Liver (tissue), 9 donors: ENCODE data around the gene PPARD. TPM values are rescaled to one million over a fixed set of nuclear protein-coding genes. Genes with fewer than 3 reads are reported as not detected.
A peak's percentile ranks its signal among the peaks of the same experiment; 100 is the strongest.

Experiments
- DNase-seq: peaks from one replicate; pipeline ENCODE4 v3.0.0-alpha.2; 2017; ENCODE audit warnings: low spot score
- H3K27ac ChIP-seq, 2 donors: one replicate each; pipeline ENCODE4 v1.7.0; 2013; ENCODE audit warnings: inconsistent platforms in 2 of 2, low read length in 2 of 2, control low read depth in 1 of 2, low read depth in 1 of 2, mild to moderate bottlenecking in 1 of 2
- H3K27me3 ChIP-seq, 4 donors: one replicate each; pipeline versions ENCODE4 v1.6.1 to v1.7.0; 2013; ENCODE audit warnings: low read length in 3 of 4, inconsistent platforms in 1 of 4, mild to moderate bottlenecking in 1 of 4, moderate library complexity in 1 of 4; ENCODE audit not compliant: control insufficient read depth in 4 of 4, insufficient read depth in 4 of 4
- H3K36me3 ChIP-seq, 4 donors: one replicate each; pipeline versions ENCODE4 v1.6.1 to v1.7.0; 2013; ENCODE audit warnings: low read length in 3 of 4, mild to moderate bottlenecking in 3 of 4, low read depth in 1 of 4, moderate library complexity in 1 of 4; ENCODE audit not compliant: control insufficient read depth in 4 of 4, insufficient read depth in 3 of 4
- H3K4me1 ChIP-seq, 4 donors: one replicate each; pipeline versions ENCODE4 v1.6.1 to v1.7.0; 2013; ENCODE audit warnings: low read length in 3 of 4, mild to moderate bottlenecking in 3 of 4, moderate library complexity in 1 of 4; ENCODE audit not compliant: control insufficient read depth in 4 of 4, insufficient read depth in 4 of 4
- H3K4me3 ChIP-seq, 3 donors: one replicate each; pipeline versions ENCODE4 v1.6.1 to v1.7.0; 2013; ENCODE audit warnings: low read length in 3 of 3, control low read depth in 1 of 3, low read depth in 1 of 3, mild to moderate bottlenecking in 1 of 3
- H3K9ac ChIP-seq, 2 donors: one replicate each; pipeline ENCODE4 v1.7.0; 2013; ENCODE audit warnings: low read length in 2 of 2, mild to moderate bottlenecking in 2 of 2, moderate library complexity in 2 of 2, control low read depth in 1 of 2, low read depth in 1 of 2
- H3K9me3 ChIP-seq, 4 donors: one replicate each; pipeline versions ENCODE4 v1.6.1 to v1.7.0; 2013; ENCODE audit warnings: low read length in 3 of 4; ENCODE audit not compliant: control insufficient read depth in 4 of 4
- EGR1 ChIP-seq, 2 donors: IDR thresholded peaks; 2 replicates each; pipeline ENCODE4 v1.6.1; 2016 to 2018; ENCODE audit warnings: antibody characterized with exemption in 2 of 2, low read depth in 2 of 2
- FOXA1 ChIP-seq: IDR thresholded peaks from 2 replicates; pipeline ENCODE4 v1.6.1; 2016; ENCODE audit warnings: antibody characterized with exemption
- FOXA2 ChIP-seq: IDR thresholded peaks from 2 replicates; pipeline ENCODE4 v1.6.1; 2016; ENCODE audit warnings: antibody characterized with exemption
- GABPA ChIP-seq, 2 donors: IDR thresholded peaks in 1 of 2; conservative IDR thresholded peaks in 1 of 2; 2 replicates each; pipeline ENCODE4 v1.6.1; 2016; ENCODE audit warnings: antibody characterized with exemption in 2 of 2, mild to moderate bottlenecking in 1 of 2, moderate library complexity in 1 of 2
- HNF4A ChIP-seq, 2 donors: conservative IDR thresholded peaks; 2 replicates each; pipeline ENCODE4 v1.6.1; 2016; ENCODE audit warnings: antibody characterized with exemption in 2 of 2, mild to moderate bottlenecking in 2 of 2
- HNF4G ChIP-seq: IDR thresholded peaks from 2 replicates; pipeline ENCODE4 v1.6.1; 2016; ENCODE audit warnings: antibody characterized with exemption
- JUND ChIP-seq, 2 donors: IDR thresholded peaks; 2 replicates each; pipeline ENCODE4 v1.6.1; 2016; ENCODE audit warnings: antibody characterized with exemption in 2 of 2
- NR2F2 ChIP-seq: IDR thresholded peaks from 2 replicates; pipeline ENCODE4 v1.6.1; 2016; ENCODE audit warnings: antibody characterized with exemption
- RAD21 ChIP-seq, 2 donors: IDR thresholded peaks; 2 replicates each; pipeline ENCODE4 v1.6.1; 2016; ENCODE audit warnings: antibody characterized with exemption in 2 of 2, mild to moderate bottlenecking in 2 of 2
- RXRA ChIP-seq, 2 donors: IDR thresholded peaks; 2 replicates each; pipeline ENCODE4 v1.6.1; 2017 to 2018; ENCODE audit warnings: antibody characterized with exemption in 2 of 2, mild to moderate bottlenecking in 1 of 2
- SP1 ChIP-seq: IDR thresholded peaks from 2 replicates; pipeline ENCODE4 v1.6.1; 2018; ENCODE audit warnings: antibody characterized with exemption, mild to moderate bottlenecking
- TAF1 ChIP-seq: conservative IDR thresholded peaks from 2 replicates; pipeline ENCODE4 v1.6.1; 2016; ENCODE audit warnings: antibody characterized with exemption, mild to moderate bottlenecking
- YY1 ChIP-seq: IDR thresholded peaks from 2 replicates; pipeline ENCODE4 v1.6.1; 2016; ENCODE audit warnings: antibody characterized with exemption, mild to moderate bottlenecking
- WGBS: extraction: QIAGEN DNeasy Blood & Tissue Kit; methylation state at CpG from one replicate; pipeline ENCODE4 v1.1.7; 2013; 5-methylcytosine and 5-hydroxymethylcytosine counted together
- polyA plus RNA-seq, 2 donors: library from polyadenylated mRNA; stranded (reverse) in 1 of 2; unstranded in 1 of 2; fragments of 200-250 nt in 1 of 2; fragments of >200 nt in 1 of 2; fragmentation: Nextera tagmentation in 1 of 2; extraction: Ambion mirVana in 1 of 2; gene quantifications; one replicate each; pipeline versions ENCODE4 v1.2.1 to v1.2.3, GENCODE V29; 2013 to 2015
- total RNA-seq, 2 donors: library from RNA; depleted of rRNA; stranded (reverse); fragments of >200 nt; gene quantifications; one replicate each; pipeline ENCODE4 v1.2.3, GENCODE V29; 2014
- TF ChIP-seq, protein P1 (sequence below): IDR thresholded peaks from 2 replicates; pipeline ENCODE4 v1.6.1; 2016; ENCODE audit warnings: antibody characterized with exemption
- TF ChIP-seq, protein P2 (sequence below): IDR thresholded peaks from 2 replicates; pipeline ENCODE4 v1.6.1; 2016; ENCODE audit warnings: antibody characterized with exemption
- TF ChIP-seq, protein P3 (sequence below): fragments of 150-350 bp; IDR thresholded peaks from 2 replicates; pipeline ENCODE4 v1.5.1; 2017; ENCODE audit warnings: improper control_type of control experiment, low read depth, low read length; ENCODE audit not compliant: missing input control
- TF ChIP-seq, protein P4 (sequence below): IDR thresholded peaks from 2 replicates; pipeline ENCODE4 v1.6.1; 2016; ENCODE audit warnings: antibody characterized with exemption
- donor health status: healthy.
- donor health status: healthy.
- donor health status: healthy.
- donor health status: healthy.
- donor health status: healthy.

PPARD gene
- total and polyA plus RNA-seq, 4 donors: 2.1 to 7.8 (median 5.1) TPM

DNA sequence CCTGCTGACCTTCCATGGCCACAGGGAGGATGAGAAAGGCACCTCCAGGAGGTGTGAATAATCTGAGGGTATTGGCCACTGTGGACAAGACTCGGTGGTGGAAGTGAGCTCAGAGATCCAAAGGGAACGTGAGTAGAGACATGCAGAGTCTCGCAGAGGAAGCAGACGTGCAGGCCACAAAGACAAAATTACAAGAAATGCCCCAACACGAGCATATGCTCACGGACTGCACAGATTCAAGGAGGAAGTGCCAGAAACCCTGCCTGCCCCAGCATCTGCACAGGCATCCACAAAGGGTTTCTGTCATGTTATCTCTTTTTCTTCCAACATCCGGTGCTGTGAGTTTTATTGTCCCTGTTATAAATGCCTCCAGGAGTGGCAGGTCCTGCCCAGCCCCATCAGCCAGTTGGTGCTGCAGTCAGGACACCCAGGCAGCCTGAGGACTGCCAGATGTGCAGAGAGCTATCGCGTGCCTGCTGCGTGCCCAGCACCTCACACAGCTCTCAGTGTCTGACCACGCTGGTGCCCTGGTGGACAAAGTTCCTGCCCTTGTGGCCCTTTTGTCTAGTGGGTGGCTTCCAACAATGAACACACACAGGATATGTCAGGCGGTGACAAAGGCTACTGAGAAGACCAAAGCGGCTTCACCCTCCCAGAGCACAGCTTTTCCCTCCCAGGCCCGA, 75.8 kb downstream of the PPARD start:
- no peak for DNase-seq
- Histone ChIP-seq H3K27me3 (no peaks in the 10 kb centered on the region), H3K4me1 (peaks cover 11 to 34% (median 26%) of the 10 kb centered on the region in 4 donors), H3K36me3 (peaks cover 0 to 10% (median 7%) of the 10 kb centered on the region in 4 donors), H3K9ac (no peak overlapping the region), H3K4me3 (no peak overlapping the region), H3K27ac (peak overlapping the region in 1 of 2 donors; percentile 38), H3K9me3 (no peaks in the 10 kb centered on the region)
- 54% methylated on average over 14 of the region's 14 CpGs for WGBS
- TF ChIP-seq HNF4A (conservative IDR thresholded peaks at IDR 0.05): peak; percentile 57 to 96
- peak; percentile 20 to 98 for TF ChIP-seq RXRA (IDR thresholded peaks at IDR 0.05)
- no peak for TF ChIP-seq TAF1
- no peak for TF ChIP-seq EGR1 (IDR thresholded peaks at IDR 0.05; ENCODE audit: low read depth in 2 of 2)
- TF ChIP-seq HNF4G: no peak
- TF ChIP-seq, protein P1, sequence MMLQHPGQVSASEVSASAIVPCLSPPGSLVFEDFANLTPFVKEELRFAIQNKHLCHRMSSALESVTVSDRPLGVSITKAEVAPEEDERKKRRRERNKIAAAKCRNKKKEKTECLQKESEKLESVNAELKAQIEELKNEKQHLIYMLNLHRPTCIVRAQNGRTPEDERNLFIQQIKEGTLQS: no peak
- TF ChIP-seq, protein P2, sequence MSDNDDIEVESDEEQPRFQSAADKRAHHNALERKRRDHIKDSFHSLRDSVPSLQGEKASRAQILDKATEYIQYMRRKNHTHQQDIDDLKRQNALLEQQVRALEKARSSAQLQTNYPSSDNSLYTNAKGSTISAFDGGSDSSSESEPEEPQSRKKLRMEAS: no peak
- TF ChIP-seq, protein P3, sequence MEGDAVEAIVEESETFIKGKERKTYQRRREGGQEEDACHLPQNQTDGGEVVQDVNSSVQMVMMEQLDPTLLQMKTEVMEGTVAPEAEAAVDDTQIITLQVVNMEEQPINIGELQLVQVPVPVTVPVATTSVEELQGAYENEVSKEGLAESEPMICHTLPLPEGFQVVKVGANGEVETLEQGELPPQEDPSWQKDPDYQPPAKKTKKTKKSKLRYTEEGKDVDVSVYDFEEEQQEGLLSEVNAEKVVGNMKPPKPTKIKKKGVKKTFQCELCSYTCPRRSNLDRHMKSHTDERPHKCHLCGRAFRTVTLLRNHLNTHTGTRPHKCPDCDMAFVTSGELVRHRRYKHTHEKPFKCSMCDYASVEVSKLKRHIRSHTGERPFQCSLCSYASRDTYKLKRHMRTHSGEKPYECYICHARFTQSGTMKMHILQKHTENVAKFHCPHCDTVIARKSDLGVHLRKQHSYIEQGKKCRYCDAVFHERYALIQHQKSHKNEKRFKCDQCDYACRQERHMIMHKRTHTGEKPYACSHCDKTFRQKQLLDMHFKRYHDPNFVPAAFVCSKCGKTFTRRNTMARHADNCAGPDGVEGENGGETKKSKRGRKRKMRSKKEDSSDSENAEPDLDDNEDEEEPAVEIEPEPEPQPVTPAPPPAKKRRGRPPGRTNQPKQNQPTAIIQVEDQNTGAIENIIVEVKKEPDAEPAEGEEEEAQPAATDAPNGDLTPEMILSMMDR: no peak
- TF ChIP-seq NR2F2: no peak
- peak in 1 of 2 donors; percentile 35 for TF ChIP-seq JUND (IDR thresholded peaks at IDR 0.05)
- TF ChIP-seq FOXA2: no peak
- peak; percentile 32 for TF ChIP-seq FOXA1
- no peak for TF ChIP-seq GABPA (IDR thresholded peaks at IDR 0.05 in 1 of 2, conservative IDR thresholded peaks at IDR 0.05 in 1 of 2)
- TF ChIP-seq, protein P4, sequence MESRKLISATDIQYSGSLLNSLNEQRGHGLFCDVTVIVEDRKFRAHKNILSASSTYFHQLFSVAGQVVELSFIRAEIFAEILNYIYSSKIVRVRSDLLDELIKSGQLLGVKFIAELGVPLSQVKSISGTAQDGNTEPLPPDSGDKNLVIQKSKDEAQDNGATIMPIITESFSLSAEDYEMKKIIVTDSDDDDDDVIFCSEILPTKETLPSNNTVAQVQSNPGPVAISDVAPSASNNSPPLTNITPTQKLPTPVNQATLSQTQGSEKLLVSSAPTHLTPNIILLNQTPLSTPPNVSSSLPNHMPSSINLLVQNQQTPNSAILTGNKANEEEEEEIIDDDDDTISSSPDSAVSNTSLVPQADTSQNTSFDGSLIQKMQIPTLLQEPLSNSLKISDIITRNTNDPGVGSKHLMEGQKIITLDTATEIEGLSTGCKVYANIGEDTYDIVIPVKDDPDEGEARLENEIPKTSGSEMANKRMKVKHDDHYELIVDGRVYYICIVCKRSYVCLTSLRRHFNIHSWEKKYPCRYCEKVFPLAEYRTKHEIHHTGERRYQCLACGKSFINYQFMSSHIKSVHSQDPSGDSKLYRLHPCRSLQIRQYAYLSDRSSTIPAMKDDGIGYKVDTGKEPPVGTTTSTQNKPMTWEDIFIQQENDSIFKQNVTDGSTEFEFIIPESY: no peak
- peak; percentile 21 for TF ChIP-seq YY1
- no peak for TF ChIP-seq SP1
- no peak for TF ChIP-seq RAD21 (IDR thresholded peaks at IDR 0.05)

DNA sequence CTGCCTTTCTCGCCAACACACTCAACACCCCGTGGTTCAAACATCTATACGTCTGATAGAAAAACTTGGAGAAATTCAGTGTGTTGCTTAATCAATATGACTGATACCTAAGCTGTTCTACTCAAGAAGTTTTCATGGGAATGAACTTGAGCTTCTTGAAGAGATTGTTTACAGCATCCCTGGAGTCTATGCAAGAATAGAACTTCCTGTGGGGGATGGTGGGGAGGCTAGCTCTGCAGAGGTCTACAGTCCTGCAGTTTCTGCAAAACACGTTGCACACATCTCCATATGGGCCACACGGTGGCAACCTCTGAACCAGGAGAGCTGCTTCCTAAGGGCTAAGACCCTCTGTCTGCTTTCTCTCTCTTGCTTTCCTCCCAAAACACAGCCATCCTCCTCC, 77.1 kb downstream of the PPARD start:
- TF ChIP-seq, protein P1: no peak
- no peak for TF ChIP-seq NR2F2
- TF ChIP-seq YY1: no peak
- no peak for TF ChIP-seq FOXA2
- no peak for TF ChIP-seq SP1
- TF ChIP-seq RAD21 (IDR thresholded peaks at IDR 0.05): no peak
- no peak for TF ChIP-seq RXRA (IDR thresholded peaks at IDR 0.05)
- no peak for TF ChIP-seq TAF1
- TF ChIP-seq EGR1 (IDR thresholded peaks at IDR 0.05; ENCODE audit: low read depth in 2 of 2): no peak
- Histone ChIP-seq H3K9me3 (no peaks in the 10 kb centered on the region), H3K27me3 (no peaks in the 10 kb centered on the region), H3K4me3 (no peak overlapping the region), H3K27ac (no peak overlapping the region), H3K4me1 (peaks cover 11 to 31% (median 24%) of the 10 kb centered on the region in 4 donors), H3K36me3 (peaks cover 3 to 15% (median 10%) of the 10 kb centered on the region in 4 donors), H3K9ac (no peak overlapping the region)
- WGBS: 78% methylated on average over 5 of the region's 5 CpGs
- no peak for DNase-seq
